Raji (cell line): ENCODE measurements around the gene RAB31.

Experiments used
- POLR2A ChIP-seq: IDR thresholded peaks from 2 replicates; pipeline ENCODE4 v1.6.1; 2011; ENCODE audit warnings: low read depth, low read length, control low read depth; ENCODE audit not compliant: insufficient read depth

RAB31 gene

GRCh38 chr18:9705183-9705829, 2.8 kb upstream of the RAB31 start:
- TF ChIP-seq POLR2A = no peak

GRCh38 chr18:9706081-9706935, 1.8 kb upstream of the RAB31 start:
- no peak for TF ChIP-seq POLR2A

- no peak for TF ChIP-seq POLR2A
Measured at GRCh38 chr18:9707381-9708056, 582 bp upstream of the RAB31 start.

GRCh38 chr18:9708434-9709303, 568 bp downstream of the RAB31 start:
- no peak for TF ChIP-seq POLR2A

- no peak for TF ChIP-seq POLR2A
Measured at GRCh38 chr18:9709304-9709877, 1.3 kb downstream of the RAB31 start.

GRCh38 chr18:9710037-9710436, 1.9 kb downstream of the RAB31 start:
- no peak for TF ChIP-seq POLR2A

GRCh38 chr18:9711361-9712129, 3.4 kb downstream of the RAB31 start:
- TF ChIP-seq POLR2A = no peak

GRCh38 chr18:9712130-9712577, 4.1 kb downstream of the RAB31 start:
- no peak for TF ChIP-seq POLR2A

GRCh38 chr18:9712611-9713010, 4.5 kb downstream of the RAB31 start:
- no peak for TF ChIP-seq POLR2A

GRCh38 chr18:9714266-9715087, 6.4 kb downstream of the RAB31 start:
- TF ChIP-seq POLR2A = no peak

- TF ChIP-seq POLR2A = no peak
Measured at GRCh38 chr18:9715088-9715343, 6.9 kb downstream of the RAB31 start.

- TF ChIP-seq POLR2A = no peak
Measured at GRCh38 chr18:9715978-9716774, 8.1 kb downstream of the RAB31 start.
